Prostate gland (tissue), 2 donors: ENCODE measurements around the gene MRI1. TPM values are rescaled to one million over a fixed set of nuclear protein-coding genes. Genes with fewer than 3 reads are reported as not detected.

Experiments
- DNase-seq: peaks from one replicate; pipeline ENCODE4 v3.0.0-alpha.2; 2019; ENCODE audit warnings: low spot score
- H3K27ac ChIP-seq, 2 donors: fragments of 200-600 bp; sonication (generic); 2 replicates each; pipeline ENCODE4 v1.5.1; 2017 to 2019
- H3K27me3 ChIP-seq: fragments of 200-600 bp; sonication (generic); replicated peaks from 2 replicates; pipeline ENCODE4 v1.5.1; 2019; ENCODE audit not compliant: insufficient read depth
- H3K36me3 ChIP-seq, 2 donors: fragments of 200-600 bp; sonication (generic); 1 replicate in 1 of 2; 2 replicates in 1 of 2; pipeline versions ENCODE4 v1.5.1 to v1.8.1; 2017 to 2019
- H3K4me1 ChIP-seq: fragments of 200-600 bp; sonication (generic); replicated peaks from 2 replicates; pipeline ENCODE4 v1.5.1; 2019
- H3K4me3 ChIP-seq, 2 donors: fragments of 200-600 bp; sonication (generic); 2 replicates each; pipeline ENCODE4 v1.5.1; 2017 to 2019
- H3K9me3 ChIP-seq: fragments of 200-600 bp; sonication (generic); 2 replicates; pipeline ENCODE4 v1.5.1; 2017
- POLR2A ChIP-seq: fragments of 450-650 bp; IDR thresholded peaks from one replicate; pipeline ENCODE4 v1.6.1; 2016; ENCODE audit warnings: antibody characterized with exemption, mild to moderate bottlenecking
- POLR2AphosphoS5 ChIP-seq: sonication (generic); formaldehyde crosslinking; IDR thresholded peaks from one replicate; pipeline ENCODE4 v1.6.1; 2017; ENCODE audit warnings: antibody characterized with exemption
- WGBS: methylation state at CpG from one replicate; pipeline ENCODE4 v1.1.5; 2018; 5-methylcytosine and 5-hydroxymethylcytosine counted together
- intact Hi-C: fragments of 100-400 bp; cut with DNase I; formaldehyde crosslinking; loops from one replicate; pipeline ENCODE4 v1.14.2; 2022
- small RNA-seq, 2 donors: library from RNA; depleted of rRNA; stranded (forward); fragments of <200 nt; gene quantifications; one replicate each; pipeline ENCODE3, GENCODE V24; 2016
- total RNA-seq, 2 donors: library from RNA; depleted of rRNA; stranded (reverse); fragments of >200 nt; gene quantifications; one replicate each; pipeline ENCODE4 v1.1.0, GENCODE V29; 2016
- TF ChIP-seq, protein P1 (sequence below), 4 experiments: fragments of 200-600 bp in 2 of 4; fragments of 450-650 bp in 2 of 4; sonication (generic) in 2 of 4; IDR thresholded peaks; 1 replicate in 3 of 4; 2 replicates in 1 of 4; pipeline ENCODE4 v1.5.1; 2016 to 2019; ENCODE audit warnings: antibody characterized with exemption in 4 of 4, mild to moderate bottlenecking in 2 of 4, moderate library complexity in 2 of 4

MRI1 gene
- total RNA-seq, 2 donors from 2014 or later, result 62.7 to 64.5 TPM

DNA sequence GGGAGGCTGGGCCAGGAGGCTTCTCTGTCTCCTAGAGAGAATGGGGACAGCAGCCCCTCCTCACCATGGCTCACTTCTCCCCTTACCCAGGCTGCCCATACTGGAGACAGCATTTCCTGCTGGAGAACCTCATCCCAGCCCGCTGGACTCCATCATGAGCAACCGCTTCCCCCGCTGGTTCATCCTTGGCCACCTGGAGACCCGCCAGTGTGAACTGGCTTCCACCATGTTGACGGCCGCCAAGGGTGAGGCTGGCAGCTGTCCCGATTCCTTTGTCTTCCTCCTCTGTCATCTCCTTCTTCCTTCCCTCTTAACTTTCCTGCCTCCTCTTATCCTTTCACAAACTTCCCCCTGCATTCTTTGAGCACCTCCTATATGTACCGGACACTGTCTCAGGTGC, 58.9 kb downstream of the MRI1 start:
- no peak for TF ChIP-seq POLR2AphosphoS5
- no peak for TF ChIP-seq POLR2A
- TF ChIP-seq, protein P1, sequence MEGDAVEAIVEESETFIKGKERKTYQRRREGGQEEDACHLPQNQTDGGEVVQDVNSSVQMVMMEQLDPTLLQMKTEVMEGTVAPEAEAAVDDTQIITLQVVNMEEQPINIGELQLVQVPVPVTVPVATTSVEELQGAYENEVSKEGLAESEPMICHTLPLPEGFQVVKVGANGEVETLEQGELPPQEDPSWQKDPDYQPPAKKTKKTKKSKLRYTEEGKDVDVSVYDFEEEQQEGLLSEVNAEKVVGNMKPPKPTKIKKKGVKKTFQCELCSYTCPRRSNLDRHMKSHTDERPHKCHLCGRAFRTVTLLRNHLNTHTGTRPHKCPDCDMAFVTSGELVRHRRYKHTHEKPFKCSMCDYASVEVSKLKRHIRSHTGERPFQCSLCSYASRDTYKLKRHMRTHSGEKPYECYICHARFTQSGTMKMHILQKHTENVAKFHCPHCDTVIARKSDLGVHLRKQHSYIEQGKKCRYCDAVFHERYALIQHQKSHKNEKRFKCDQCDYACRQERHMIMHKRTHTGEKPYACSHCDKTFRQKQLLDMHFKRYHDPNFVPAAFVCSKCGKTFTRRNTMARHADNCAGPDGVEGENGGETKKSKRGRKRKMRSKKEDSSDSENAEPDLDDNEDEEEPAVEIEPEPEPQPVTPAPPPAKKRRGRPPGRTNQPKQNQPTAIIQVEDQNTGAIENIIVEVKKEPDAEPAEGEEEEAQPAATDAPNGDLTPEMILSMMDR (IDR thresholded peaks at IDR 0.05), result no peak
- Histone ChIP-seq H3K4me3 (no peak overlapping the region), H3K27ac (no peak overlapping the region), H3K4me1 (no peaks in the 10 kb centered on the region), H3K27me3 (no peaks in the 10 kb centered on the region), H3K36me3 (no peaks in the 10 kb centered on the region), H3K9me3 (no peaks in the 10 kb centered on the region)
- intact Hi-C loops, result no loop called here
- 81% methylated on average over 8 of the region's 8 CpGs for WGBS
- no peak for DNase-seq

Small RNA genes lying within 50 kb of the gene (small RNA-seq; reads per million reads assigned to genes)
- gene RN7SL619P, result 0 reads per million in 2 donors

Other genes starting within 250 kb of the MRI1 start
- gene C19orf53, start 9.9 kb downstream of the MRI1 start, total RNA-seq, result 100 to 1,000 TPM; 151 to 193 TPM
- gene ZSWIM4, start 30.9 kb downstream of the MRI1 start, total RNA-seq, result 10 to 100 TPM in 1 of 2 donors, 1 to 10 TPM in 1; 9.7 to 14.2 TPM
- 1 to 10 TPM in 1 of 2 donors, not detected in 1; 1.5 TPM for gene NANOS3, start 112.6 kb downstream of the MRI1 start, total RNA-seq
- gene BRME1, start 141.6 kb downstream of the MRI1 start, total RNA-seq, result 10 to 100 TPM in 1 of 2 donors, 1 to 10 TPM in 1; 2.0 to 12.6 TPM
- gene CC2D1A, start 141.7 kb downstream of the MRI1 start, total RNA-seq, result 10 to 100 TPM; 40.9 to 64.8 TPM
- 1 to 10 TPM in 1 of 2 donors, under 1 TPM in 1; 0.50 to 9.1 TPM for gene PODNL1, start 173.9 kb downstream of the MRI1 start, total RNA-seq
- gene DCAF15, start 188.0 kb downstream of the MRI1 start, total RNA-seq, result 10 to 100 TPM; 18.6 to 47.4 TPM
- gene RFX1, start 241.8 kb downstream of the MRI1 start, total RNA-seq, result 10 to 100 TPM in 1 of 2 donors, 1 to 10 TPM in 1; 9.2 to 12.7 TPM